Measurements from ENCODE around the gene MEI1.

The MEI1 gene

DNA sequence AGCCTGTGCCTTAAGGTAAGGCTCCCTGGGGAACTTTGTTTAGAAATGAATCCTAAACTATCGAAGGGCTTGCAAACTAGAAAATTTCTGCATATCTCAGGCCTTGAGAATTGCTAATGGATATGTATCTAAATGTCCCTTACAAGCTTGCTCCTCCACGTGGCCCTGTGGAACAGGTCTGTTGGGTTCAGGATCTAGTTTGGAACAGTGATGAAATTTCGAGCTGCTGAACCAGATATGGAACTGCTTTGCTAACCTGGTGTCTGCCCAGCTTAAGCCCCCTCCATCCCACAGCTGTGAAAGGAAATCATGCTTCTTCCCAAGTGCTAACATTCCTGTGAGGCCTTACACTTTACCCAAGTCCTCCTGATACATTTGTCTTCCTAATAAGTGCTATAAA is 145.2 kb downstream of the MEI1 start:
- H3K36me3 ChIP-seq (ENCODE audit: control insufficient read depth in 2 of 2, insufficient read depth in 2 of 2, low read length in 2 of 2): peaks cover under 1 to 2% of the 10 kb centered on the region in 2 donors
- H3K9me3 ChIP-seq (ENCODE audit: control insufficient read depth in 2 of 2, low read length in 2 of 2): no peaks in the 10 kb centered on the region
- no peak overlapping the region for H3K9ac ChIP-seq (ENCODE audit: low read length in 2 of 2)
- no peak overlapping the region for H3K27ac ChIP-seq (ENCODE audit: low read length)
- H3K4me3 ChIP-seq (ENCODE audit: low read length in 2 of 2): no peak overlapping the region
- peaks cover 27% of the 10 kb centered on the region for H3K4me1 ChIP-seq (ENCODE audit: control insufficient read depth, insufficient read depth, low read length)
- H3K27me3 ChIP-seq (ENCODE audit: control insufficient read depth in 1 of 2, insufficient read depth in 2 of 2, low read length in 2 of 2): no peaks in the 10 kb centered on the region

DNA sequence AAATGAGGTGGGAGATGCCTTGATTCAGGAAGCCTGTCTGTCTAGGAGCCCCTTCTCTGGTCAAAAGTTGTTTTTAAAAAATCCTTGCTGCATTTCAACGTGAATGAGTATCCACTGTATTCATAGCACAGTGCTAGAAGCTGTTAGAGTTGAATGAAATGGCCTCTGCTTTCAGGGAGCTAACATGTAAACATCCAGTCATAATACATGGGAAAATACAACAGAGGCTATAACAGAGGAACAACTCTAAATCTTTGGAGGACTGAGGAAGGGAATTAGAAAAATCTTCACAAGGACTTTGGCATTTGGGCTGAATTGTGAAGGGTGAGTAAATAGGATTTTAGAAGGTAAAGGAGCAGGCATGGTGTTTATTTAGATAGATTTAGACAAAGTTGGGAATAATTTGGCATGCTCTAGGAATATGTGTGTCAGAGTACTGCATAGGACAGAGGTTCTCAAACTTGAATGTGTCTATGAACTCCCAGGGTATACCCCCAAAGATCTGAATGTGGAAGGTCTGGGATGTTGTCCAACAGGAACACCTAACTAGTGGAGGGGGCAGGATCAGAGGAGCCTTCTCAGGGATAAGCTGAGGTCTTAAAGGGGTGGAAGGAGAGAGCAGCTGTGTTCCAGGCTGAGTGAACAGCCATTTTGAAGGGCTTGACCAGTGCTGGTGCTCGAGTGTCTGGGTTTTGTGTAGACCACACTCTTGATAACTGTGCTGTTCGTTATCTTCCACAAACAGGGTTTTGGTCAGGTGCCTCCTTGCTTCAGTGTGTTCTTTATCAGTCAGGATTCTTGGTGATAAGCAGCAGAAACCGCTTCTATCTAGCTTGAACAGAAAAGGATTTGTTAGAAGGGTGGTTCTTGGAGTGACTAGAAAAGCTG is 146.3 kb downstream of the MEI1 start:
- Histone ChIP-seq H3K27ac (ENCODE audit: low read length) (no peak overlapping the region), H3K36me3 (ENCODE audit: control insufficient read depth in 2 of 2, insufficient read depth in 2 of 2, low read length in 2 of 2) (peaks cover 0 to 2% of the 10 kb centered on the region in 2 donors), H3K9ac (ENCODE audit: low read length in 2 of 2) (peak overlapping the region in 1 of 2 donors; percentile 21), H3K27me3 (ENCODE audit: control insufficient read depth in 1 of 2, insufficient read depth in 2 of 2, low read length in 2 of 2) (no peaks in the 10 kb centered on the region), H3K4me3 (ENCODE audit: low read length in 2 of 2) (no peak overlapping the region), H3K9me3 (ENCODE audit: control insufficient read depth in 2 of 2, low read length in 2 of 2) (no peaks in the 10 kb centered on the region), H3K4me1 (ENCODE audit: control insufficient read depth, insufficient read depth, low read length) (peaks cover 27% of the 10 kb centered on the region)

DNA sequence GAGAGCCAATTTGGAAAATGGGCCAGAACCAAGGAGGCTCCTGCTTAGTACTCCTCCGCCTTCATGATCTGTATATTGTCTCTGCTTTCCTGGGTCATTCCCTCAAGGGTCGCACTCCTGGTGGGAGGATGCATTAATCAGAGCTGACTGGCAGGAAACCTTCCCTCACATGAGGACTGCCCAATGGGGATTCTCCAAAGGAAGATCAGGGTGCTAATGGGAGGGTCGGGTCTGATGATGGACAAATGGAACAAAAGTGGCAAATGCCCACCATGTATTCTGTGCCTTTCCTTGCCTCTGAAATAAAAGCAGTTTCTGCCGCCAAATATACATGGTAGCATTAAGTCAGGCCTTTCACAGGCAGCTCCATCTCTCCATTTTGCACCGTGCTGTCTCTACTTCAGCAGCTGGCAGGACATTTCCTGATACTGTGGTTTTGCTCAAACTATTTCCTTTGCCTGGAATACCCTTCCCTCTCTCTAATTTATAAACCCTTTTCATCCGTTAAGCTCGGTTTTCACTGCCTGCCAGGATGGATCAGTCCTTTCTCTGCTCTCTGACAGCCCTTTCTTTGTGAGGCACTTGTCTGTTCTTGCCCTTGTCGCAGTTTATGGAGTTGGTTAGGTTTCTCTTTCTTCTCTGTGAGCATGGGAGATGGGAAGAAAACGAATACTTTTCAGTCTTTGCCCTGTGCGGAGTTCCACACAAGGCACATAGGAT is 147.1 kb downstream of the MEI1 start:
- Histone ChIP-seq H3K36me3 (ENCODE audit: control insufficient read depth in 2 of 2, insufficient read depth in 2 of 2, low read length in 2 of 2) (no peaks in the 10 kb centered on the region), H3K4me3 (ENCODE audit: low read length in 2 of 2) (no peak overlapping the region), H3K4me1 (ENCODE audit: control insufficient read depth, insufficient read depth, low read length) (peaks cover 24% of the 10 kb centered on the region), H3K9me3 (ENCODE audit: control insufficient read depth in 2 of 2, low read length in 2 of 2) (no peaks in the 10 kb centered on the region), H3K27me3 (ENCODE audit: control insufficient read depth in 1 of 2, insufficient read depth in 2 of 2, low read length in 2 of 2) (no peaks in the 10 kb centered on the region), H3K9ac (ENCODE audit: low read length in 2 of 2) (no peak overlapping the region), H3K27ac (ENCODE audit: low read length) (no peak overlapping the region)

DNA sequence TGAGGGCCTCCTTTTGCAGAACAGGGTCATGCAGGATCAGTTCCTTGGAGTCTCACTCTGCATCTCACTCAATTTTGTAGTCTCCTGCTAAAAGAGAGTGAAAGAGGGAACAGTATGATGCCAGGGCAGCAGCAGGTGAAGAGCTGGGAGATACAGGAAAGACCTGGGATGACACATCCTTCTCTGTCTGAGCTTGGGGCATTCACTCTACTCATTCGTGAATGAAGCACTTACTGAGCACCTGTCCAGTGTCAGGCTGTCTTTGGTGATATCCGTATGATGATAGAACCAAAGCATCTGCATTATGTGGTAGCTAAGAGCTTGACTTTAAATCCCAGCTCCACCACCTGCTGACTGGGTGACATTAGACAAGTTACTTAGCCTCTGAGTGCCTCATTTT is 148.0 kb downstream of the MEI1 start:
- Histone ChIP-seq H3K36me3 (ENCODE audit: control insufficient read depth in 2 of 2, insufficient read depth in 2 of 2, low read length in 2 of 2) (no peaks in the 10 kb centered on the region), H3K4me1 (ENCODE audit: control insufficient read depth, insufficient read depth, low read length) (peaks cover 24% of the 10 kb centered on the region), H3K9ac (ENCODE audit: low read length in 2 of 2) (no peak overlapping the region), H3K9me3 (ENCODE audit: control insufficient read depth in 2 of 2, low read length in 2 of 2) (no peaks in the 10 kb centered on the region), H3K27ac (ENCODE audit: low read length) (no peak overlapping the region), H3K27me3 (ENCODE audit: control insufficient read depth in 1 of 2, insufficient read depth in 2 of 2, low read length in 2 of 2) (no peaks in the 10 kb centered on the region), H3K4me3 (ENCODE audit: low read length in 2 of 2) (no peak overlapping the region)

DNA sequence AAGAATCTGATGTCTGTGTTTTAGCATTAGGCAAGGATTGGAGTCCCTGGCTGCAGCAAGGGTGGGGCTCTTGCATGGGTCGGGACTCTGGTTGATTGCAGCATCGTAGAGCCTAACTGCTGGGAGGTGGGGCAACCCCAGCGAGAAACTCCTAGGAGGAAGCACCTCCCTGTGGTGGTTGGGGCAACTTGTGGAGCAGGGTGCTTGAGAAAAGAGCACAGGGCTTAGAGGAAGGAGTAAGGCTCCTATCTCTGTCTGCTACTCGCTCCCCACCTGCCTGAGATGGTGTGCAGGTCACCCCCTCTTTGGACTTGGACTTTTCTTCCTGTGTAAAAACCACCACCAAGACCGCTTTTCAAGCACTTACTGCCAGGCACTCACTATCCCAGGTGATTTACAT is 149.2 kb downstream of the MEI1 start:
- Histone ChIP-seq H3K27ac (ENCODE audit: low read length) (no peak overlapping the region), H3K9ac (ENCODE audit: low read length in 2 of 2) (no peak overlapping the region), H3K4me1 (ENCODE audit: control insufficient read depth, insufficient read depth, low read length) (peaks cover 24% of the 10 kb centered on the region)

More for the DNA sequence above, 149.2 kb downstream of the MEI1 start:
- Histone ChIP-seq H3K4me3 (ENCODE audit: low read length in 2 of 2) (no peak overlapping the region), H3K27me3 (ENCODE audit: control insufficient read depth in 1 of 2, insufficient read depth in 2 of 2, low read length in 2 of 2) (no peaks in the 10 kb centered on the region), H3K9me3 (ENCODE audit: control insufficient read depth in 2 of 2, low read length in 2 of 2) (no peaks in the 10 kb centered on the region), H3K36me3 (ENCODE audit: control insufficient read depth in 2 of 2, insufficient read depth in 2 of 2, low read length in 2 of 2) (no peaks in the 10 kb centered on the region)

Measured in stomach smooth muscle (tissue), 2 donors.